NB4 (cell line): ENCODE results near the gene C16orf92.

ENCODE experiments used
- TF ChIP-seq, protein P1 (sequence below): IDR thresholded peaks from one replicate; pipeline ENCODE4 v1.5.1; 2012; ENCODE audit warnings: low read depth, low read length
- TF ChIP-seq, protein P2 (sequence below): IDR thresholded peaks from 2 replicates; pipeline ENCODE4 v1.6.1; 2011; ENCODE audit warnings: low read depth, low read length

DNA sequence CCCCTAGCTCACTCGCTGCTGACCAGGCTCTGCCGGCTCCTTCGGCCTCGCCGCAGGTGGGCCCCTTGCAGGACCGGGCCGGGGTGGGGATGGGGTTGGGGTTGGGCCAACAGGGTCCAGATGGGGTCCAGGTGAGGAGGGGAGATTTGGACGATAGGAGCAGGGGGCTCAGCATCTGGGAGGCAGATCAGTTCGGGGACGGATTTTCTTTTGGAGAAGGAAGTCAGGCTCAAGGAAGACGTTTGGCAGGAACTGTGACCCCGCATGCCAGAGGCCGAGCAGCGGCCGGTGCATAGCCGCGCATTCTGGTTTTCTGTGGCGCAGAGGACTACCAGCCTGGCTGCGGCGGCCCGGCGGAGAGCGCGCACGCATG lies 41.7 kb downstream of the C16orf92 start:
- TF ChIP-seq, protein P1, sequence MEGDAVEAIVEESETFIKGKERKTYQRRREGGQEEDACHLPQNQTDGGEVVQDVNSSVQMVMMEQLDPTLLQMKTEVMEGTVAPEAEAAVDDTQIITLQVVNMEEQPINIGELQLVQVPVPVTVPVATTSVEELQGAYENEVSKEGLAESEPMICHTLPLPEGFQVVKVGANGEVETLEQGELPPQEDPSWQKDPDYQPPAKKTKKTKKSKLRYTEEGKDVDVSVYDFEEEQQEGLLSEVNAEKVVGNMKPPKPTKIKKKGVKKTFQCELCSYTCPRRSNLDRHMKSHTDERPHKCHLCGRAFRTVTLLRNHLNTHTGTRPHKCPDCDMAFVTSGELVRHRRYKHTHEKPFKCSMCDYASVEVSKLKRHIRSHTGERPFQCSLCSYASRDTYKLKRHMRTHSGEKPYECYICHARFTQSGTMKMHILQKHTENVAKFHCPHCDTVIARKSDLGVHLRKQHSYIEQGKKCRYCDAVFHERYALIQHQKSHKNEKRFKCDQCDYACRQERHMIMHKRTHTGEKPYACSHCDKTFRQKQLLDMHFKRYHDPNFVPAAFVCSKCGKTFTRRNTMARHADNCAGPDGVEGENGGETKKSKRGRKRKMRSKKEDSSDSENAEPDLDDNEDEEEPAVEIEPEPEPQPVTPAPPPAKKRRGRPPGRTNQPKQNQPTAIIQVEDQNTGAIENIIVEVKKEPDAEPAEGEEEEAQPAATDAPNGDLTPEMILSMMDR = no peak
- TF ChIP-seq, protein P2, sequence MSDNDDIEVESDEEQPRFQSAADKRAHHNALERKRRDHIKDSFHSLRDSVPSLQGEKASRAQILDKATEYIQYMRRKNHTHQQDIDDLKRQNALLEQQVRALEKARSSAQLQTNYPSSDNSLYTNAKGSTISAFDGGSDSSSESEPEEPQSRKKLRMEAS = no peak
